ENCODE measurements around the gene LYZL6. TPM values are rescaled to one million over a fixed set of nuclear protein-coding genes. Genes with fewer than 3 reads are reported as not detected.

LYZL6 gene, protein sequence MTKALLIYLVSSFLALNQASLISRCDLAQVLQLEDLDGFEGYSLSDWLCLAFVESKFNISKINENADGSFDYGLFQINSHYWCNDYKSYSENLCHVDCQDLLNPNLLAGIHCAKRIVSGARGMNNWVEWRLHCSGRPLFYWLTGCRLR
- not detected for polyA plus RNA-seq

DNA sequence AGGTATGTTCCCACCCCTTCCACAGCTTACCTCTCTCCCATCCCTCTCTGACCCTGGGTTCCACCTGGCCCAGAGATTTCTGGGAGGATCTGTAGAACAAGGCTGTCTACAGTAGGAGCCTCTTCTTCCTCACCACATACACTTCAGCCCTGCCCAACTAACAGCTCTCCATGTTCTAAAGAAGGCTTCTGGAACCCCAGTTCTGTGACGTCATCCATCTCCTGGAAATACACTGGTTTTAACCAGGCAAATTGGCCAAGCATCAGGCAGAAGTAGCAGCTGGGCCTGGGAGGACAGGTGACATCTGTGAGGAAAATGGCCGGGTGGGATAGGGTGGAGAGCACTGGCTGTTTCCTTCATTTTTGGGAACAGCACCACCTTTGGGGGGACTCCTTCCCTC, at the start of gene LYZL6:
LYZL6 (minus strand) TSS at position 177 of the 400 bp plus-strand sequence. CDS start 4,357 bp downstream, outside the sequence.
- Mint-ChIP-seq H3K9me3 (no peaks in the 10 kb centered on the region), H3K36me3 (peaks cover 0 to 10% (median 0%) of the 10 kb centered on the region in 3 donors), H3K4me1 (peaks cover 16 to 52% of the 10 kb centered on the region in 2 donors), H3K27me3 (ENCODE audit: low read depth in 3 of 3) (no peaks in the 10 kb centered on the region), H3K27ac (peak within 1 kb of the TSS; percentile 48 to 82 (median 60)), H3K4me3 (no peak within 1 kb of the TSS)
- no peak for DNase-seq

DNA sequence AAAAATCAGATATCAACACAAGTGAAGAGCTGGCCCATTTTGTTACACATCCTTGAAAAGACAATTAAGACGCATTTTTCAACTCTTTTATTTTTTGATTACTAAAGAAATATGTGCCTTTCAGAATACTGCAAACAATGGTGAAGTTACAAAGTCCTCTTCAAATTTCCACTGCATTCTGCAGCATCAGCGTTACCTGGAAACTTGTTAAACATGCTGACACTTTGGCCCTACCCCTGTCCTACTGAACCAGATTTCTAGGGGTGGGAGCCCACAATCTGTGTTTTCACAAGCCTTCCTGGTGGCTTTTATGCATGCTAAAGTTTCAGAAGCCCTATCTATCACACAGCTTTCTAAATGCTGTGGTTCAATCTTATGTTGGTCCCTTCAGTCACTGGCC, 47.6 kb upstream of the LYZL6 start:
- H3K27me3 Mint-ChIP-seq (ENCODE audit: low read depth in 3 of 3), result peaks cover 0 to 5% (median 0%) of the 10 kb centered on the region in 3 donors
- H3K36me3 Mint-ChIP-seq, result peaks cover 0 to 9% (median 4%) of the 10 kb centered on the region in 3 donors
- H3K27ac Mint-ChIP-seq, result peak overlapping the region in 1 of 6 donors; percentile 24
- peak overlapping the region in 1 of 5 donors; percentile 30 for H3K4me3 Mint-ChIP-seq
- H3K9me3 Mint-ChIP-seq, result peaks cover 0 to 10% (median 3%) of the 10 kb centered on the region in 6 donors
- peaks cover 0 to 6% of the 10 kb centered on the region in 2 donors for H3K4me1 Mint-ChIP-seq
- no peak for DNase-seq

DNA sequence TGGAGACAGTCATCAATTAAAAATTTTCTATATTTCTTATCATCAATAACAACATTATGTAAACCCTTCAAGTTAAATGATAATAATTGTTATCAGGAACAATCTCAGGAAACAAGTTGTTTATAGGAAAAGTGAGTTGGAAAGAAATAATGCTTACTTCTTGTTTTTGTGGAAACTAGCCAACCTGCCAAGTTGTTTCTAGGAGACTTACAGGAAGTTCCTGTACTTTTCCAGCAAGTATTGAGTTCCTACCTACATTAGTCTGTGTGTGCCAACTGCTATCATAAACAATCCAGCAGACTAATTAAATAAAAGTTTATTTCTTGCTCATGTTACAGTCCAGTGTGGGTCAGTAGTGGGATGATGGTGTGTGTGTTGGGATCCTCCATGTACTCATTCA, 44.7 kb upstream of the LYZL6 start:
- no peak for DNase-seq
- peaks cover 0 to 9% (median 4%) of the 10 kb centered on the region in 3 donors for H3K36me3 Mint-ChIP-seq
- H3K9me3 Mint-ChIP-seq, result peaks cover 0 to 10% (median 3%) of the 10 kb centered on the region in 6 donors
- H3K27ac Mint-ChIP-seq, result peak overlapping the region in 2 of 6 donors; percentile 19 to 43
- H3K4me1 Mint-ChIP-seq, result peaks cover 4 to 13% of the 10 kb centered on the region in 2 donors
- H3K27me3 Mint-ChIP-seq (ENCODE audit: low read depth in 3 of 3), result peaks cover 0 to 3% (median 2%) of the 10 kb centered on the region in 3 donors
- no peak overlapping the region for H3K4me3 Mint-ChIP-seq

DNA sequence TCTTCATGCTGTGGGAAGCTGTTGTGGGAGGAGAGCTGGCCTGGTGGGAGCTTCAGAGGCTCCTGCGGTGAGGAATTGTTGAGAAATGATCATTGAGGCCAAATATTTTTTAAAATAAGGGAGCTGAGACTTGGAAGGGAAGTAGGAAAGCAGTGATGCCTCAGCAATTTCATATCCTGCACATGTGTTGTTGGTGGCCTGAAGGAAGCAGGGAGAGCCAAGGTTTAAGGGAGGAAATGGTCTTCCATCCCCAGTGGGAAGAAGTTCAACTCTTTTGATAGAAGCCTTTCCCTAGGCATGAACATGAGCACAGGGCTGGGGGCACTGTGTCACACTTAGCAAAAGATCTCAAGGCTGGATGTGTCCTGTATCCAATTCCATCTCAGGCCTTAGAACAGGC, 43.1 kb upstream of the LYZL6 start, which contains the start of gene CCL14:
CCL14 (minus strand) TSS at position 87 of the 400 bp plus-strand sequence; CDS start at position 7, 80 bp downstream.
- H3K9me3 Mint-ChIP-seq, result peaks cover 0 to 10% (median 3%) of the 10 kb centered on the region in 6 donors
- H3K27me3 Mint-ChIP-seq (ENCODE audit: low read depth in 3 of 3), result peaks cover 0 to 2% (median 2%) of the 10 kb centered on the region in 3 donors
- peaks cover 0 to 9% (median 4%) of the 10 kb centered on the region in 3 donors for H3K36me3 Mint-ChIP-seq
- peak within 1 kb of the TSS in 3 of 6 donors; percentile 20 to 53 (median 38) for H3K27ac Mint-ChIP-seq
- H3K4me1 Mint-ChIP-seq, result peaks cover 18 to 28% of the 10 kb centered on the region in 2 donors
- DNase-seq, result no peak
- H3K4me3 Mint-ChIP-seq, result no peak within 1 kb of the TSS

DNA sequence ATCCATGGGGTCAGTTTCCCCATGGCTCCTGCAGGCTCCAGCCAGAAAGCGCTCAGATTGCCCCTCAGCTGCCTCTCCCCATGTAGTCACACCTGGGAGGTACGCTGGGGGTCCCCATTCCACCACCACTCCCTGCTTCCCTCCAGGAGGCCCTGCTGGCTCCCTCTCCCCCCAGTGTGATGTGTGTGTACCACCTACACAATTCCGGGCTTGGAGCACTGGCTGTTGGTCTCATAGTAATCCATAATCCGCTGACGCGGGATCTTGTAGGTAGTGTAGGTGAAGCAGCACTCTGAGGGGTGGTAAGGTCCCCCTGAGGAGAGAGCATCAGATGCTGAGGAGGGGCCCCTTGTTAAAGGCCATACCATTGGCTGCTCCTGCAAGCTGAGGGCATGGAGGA, 40.6 kb upstream of the LYZL6 start:
- peaks cover 0 to 6% (median 3%) of the 10 kb centered on the region in 6 donors for H3K9me3 Mint-ChIP-seq
- no peak for DNase-seq
- H3K4me3 Mint-ChIP-seq, result no peak overlapping the region
- peak overlapping the region in 2 of 6 donors; percentile 37 to 65 for H3K27ac Mint-ChIP-seq
- H3K4me1 Mint-ChIP-seq, result peaks cover 20 to 25% of the 10 kb centered on the region in 2 donors
- peaks cover 0 to 12% (median 5%) of the 10 kb centered on the region in 3 donors for H3K36me3 Mint-ChIP-seq
- H3K27me3 Mint-ChIP-seq (ENCODE audit: low read depth in 3 of 3), result peaks cover 0 to 3% (median 2%) of the 10 kb centered on the region in 3 donors

DNA sequence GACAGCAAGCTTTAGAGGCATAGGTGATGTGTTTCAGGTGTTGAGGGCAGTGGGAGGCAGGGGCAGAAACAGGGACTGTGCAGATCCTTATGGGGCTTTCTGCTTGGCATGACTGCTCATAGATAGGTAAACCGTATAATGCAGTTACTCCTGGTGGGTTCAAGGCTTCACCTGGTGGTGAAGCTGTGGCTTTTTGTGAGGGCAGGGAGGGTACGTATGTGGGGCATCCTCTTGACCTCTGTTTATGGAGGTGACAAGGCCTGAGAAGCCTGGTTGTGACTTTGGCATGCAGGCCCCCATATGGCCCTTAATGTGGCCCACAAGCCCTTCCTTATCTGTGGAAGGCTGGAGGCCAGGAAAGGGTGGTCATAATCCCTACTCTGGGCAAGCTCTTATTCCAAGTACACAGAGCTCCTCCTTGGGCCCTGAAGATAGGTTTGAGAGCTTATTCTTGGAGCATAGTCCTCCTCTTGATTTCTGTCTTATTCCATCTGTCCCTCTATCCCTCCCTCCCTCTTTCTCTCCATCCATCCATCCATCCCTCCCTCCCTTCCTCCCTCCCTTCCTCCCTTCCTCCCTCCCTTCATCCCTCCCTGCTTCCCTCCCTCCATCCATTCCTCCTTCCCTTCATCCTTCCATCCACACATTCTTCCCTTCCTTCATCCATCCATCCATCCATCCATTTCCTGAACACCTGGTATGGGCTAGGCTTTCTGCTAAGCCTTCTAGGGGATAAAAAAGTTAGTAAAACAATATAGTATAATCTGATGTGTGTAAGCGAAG, 39.1 kb upstream of the LYZL6 start:
- no peak for DNase-seq
- Mint-ChIP-seq H3K27ac (peak overlapping the region in 4 of 6 donors; percentile 41 to 81 (median 68)), H3K4me3 (no peak overlapping the region), H3K9me3 (peaks cover 0 to 2% (median 0%) of the 10 kb centered on the region in 6 donors), H3K27me3 (ENCODE audit: low read depth in 3 of 3) (peaks cover 0 to 3% (median 2%) of the 10 kb centered on the region in 3 donors), H3K4me1 (peaks cover 32 to 33% of the 10 kb centered on the region in 2 donors), H3K36me3 (peaks cover 0 to 14% (median 5%) of the 10 kb centered on the region in 3 donors)

DNA sequence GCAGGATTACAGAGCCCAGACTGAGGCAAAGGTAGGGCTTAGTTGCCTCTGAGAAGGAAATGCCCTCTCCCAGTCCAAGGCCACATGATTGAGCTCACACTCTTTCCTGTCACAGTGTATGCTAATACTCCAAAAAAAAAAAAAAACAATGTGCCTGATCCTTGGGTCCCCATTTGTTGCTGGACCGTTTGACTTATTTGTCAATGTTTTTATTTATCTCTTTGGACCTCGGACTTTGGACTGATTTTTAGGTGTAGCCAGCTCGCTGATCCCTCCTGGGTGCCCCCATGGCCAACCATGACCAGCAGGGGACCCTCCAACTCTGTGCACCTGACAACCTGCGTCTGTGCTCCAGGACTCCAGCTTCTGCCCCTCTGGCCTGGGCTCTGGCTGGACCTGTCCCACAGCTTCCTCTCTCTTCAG, 38.4 kb upstream of the LYZL6 start:
- peak; percentile 17 to 37 (median 33) for DNase-seq
- peaks cover 0 to 2% (median 0%) of the 10 kb centered on the region in 6 donors for H3K9me3 Mint-ChIP-seq
- H3K27ac Mint-ChIP-seq, result peak overlapping the region in 4 of 6 donors; percentile 41 to 81 (median 68)
- no peak overlapping the region for H3K4me3 Mint-ChIP-seq
- peaks cover 36 to 38% of the 10 kb centered on the region in 2 donors for H3K4me1 Mint-ChIP-seq
- peaks cover 0 to 14% (median 5%) of the 10 kb centered on the region in 3 donors for H3K36me3 Mint-ChIP-seq
- peaks cover 0 to 3% (median 2%) of the 10 kb centered on the region in 3 donors for H3K27me3 Mint-ChIP-seq (ENCODE audit: low read depth in 3 of 3)

DNA sequence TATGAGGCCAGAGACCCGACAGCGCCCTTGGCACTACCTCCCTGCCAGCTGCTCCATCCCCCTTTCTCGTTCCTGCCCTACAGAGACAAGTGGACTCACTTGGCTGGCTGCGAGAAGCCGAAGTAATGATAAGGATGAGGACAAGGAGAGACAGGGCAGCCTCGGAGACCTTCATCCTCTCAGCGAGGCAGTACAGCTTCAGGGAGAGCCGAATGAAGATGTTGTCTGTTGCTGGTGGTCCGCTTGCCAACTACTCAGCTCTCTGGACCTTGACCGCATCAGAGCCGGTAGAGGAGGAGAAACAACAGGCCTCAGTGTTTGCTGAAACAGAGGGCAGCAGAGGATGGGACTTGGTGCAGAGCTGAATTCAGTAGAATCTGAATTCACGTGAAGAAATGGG, 37.7 kb upstream of the LYZL6 start, which contains the start of gene CCL16:
CCL16 (minus strand) TSS at position 252 of the 400 bp plus-strand sequence; CDS start at position 175, 77 bp downstream.
- peaks cover 0 to 4% (median 0%) of the 10 kb centered on the region in 3 donors for H3K27me3 Mint-ChIP-seq (ENCODE audit: low read depth in 3 of 3)
- no peak for DNase-seq
- peaks cover 0 to 2% (median 0%) of the 10 kb centered on the region in 6 donors for H3K9me3 Mint-ChIP-seq
- H3K36me3 Mint-ChIP-seq, result peaks cover 0 to 19% (median 5%) of the 10 kb centered on the region in 3 donors
- peaks cover 43 to 45% of the 10 kb centered on the region in 2 donors for H3K4me1 Mint-ChIP-seq
- no peak within 1 kb of the TSS for H3K4me3 Mint-ChIP-seq
- H3K27ac Mint-ChIP-seq, result peak within 1 kb of the TSS in 4 of 6 donors; percentile 56 to 81 (median 68)

DNA sequence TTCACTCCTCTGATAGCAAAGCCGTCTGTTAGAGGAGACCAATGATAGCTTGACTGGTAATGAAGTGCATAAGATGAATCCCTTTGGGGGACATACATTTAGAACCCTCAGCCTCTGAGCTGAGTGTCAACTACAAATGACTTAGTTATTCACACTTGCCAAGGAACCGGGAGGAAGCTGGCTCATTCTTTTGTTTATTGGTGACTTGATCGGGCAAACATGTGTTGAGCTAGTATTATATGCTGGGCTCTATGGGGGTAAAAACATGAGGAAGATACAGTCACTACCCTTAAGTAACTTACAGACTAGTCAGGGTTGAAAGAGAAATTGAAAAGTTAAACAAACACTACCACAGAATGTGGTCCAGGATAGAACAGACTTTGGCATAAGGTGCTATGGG, 34.8 kb upstream of the LYZL6 start:
- peaks cover 46 to 49% of the 10 kb centered on the region in 2 donors for H3K4me1 Mint-ChIP-seq
- H3K4me3 Mint-ChIP-seq, result no peak overlapping the region
- H3K27ac Mint-ChIP-seq, result peak overlapping the region in 3 of 6 donors; percentile 35 to 60 (median 60)
- peaks cover 0 to 1% (median 0%) of the 10 kb centered on the region in 6 donors for H3K9me3 Mint-ChIP-seq
- H3K27me3 Mint-ChIP-seq (ENCODE audit: low read depth in 3 of 3), result peaks cover 0 to 3% (median 0%) of the 10 kb centered on the region in 3 donors
- peaks cover 0 to 19% (median 8%) of the 10 kb centered on the region in 3 donors for H3K36me3 Mint-ChIP-seq
- DNase-seq, result no peak

DNA sequence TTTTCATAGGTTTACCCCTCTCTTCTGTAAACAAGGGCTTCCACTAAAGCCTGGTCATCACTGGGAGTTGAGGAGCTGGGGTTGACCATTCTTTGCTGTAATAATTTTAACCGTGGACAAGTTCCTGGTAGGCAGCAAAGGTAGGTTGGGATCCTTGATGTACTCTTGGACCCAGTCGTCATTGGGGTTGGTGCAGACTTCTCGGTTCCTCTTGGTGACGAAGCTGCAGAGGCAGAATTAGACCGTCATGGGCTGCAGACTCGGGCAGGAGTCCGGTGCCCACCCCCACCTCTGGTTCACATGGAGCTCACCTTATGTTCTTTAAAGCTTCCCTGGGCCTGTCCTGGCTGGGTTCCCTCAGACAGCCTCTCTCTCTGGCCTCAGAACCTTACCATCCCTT, 34.0 kb upstream of the LYZL6 start:
- Mint-ChIP-seq H3K27ac (peak overlapping the region in 5 of 6 donors; percentile 10 to 82 (median 49)), H3K4me1 (peaks cover 39 to 41% of the 10 kb centered on the region in 2 donors), H3K36me3 (peaks cover 0 to 19% (median 14%) of the 10 kb centered on the region in 3 donors), H3K27me3 (ENCODE audit: low read depth in 3 of 3) (peaks cover 0 to 4% (median 0%) of the 10 kb centered on the region in 3 donors), H3K4me3 (peak overlapping the region in 1 of 5 donors; percentile 21), H3K9me3 (peaks cover 0 to 1% (median 0%) of the 10 kb centered on the region in 6 donors)
- DNase-seq, result no peak

DNA sequence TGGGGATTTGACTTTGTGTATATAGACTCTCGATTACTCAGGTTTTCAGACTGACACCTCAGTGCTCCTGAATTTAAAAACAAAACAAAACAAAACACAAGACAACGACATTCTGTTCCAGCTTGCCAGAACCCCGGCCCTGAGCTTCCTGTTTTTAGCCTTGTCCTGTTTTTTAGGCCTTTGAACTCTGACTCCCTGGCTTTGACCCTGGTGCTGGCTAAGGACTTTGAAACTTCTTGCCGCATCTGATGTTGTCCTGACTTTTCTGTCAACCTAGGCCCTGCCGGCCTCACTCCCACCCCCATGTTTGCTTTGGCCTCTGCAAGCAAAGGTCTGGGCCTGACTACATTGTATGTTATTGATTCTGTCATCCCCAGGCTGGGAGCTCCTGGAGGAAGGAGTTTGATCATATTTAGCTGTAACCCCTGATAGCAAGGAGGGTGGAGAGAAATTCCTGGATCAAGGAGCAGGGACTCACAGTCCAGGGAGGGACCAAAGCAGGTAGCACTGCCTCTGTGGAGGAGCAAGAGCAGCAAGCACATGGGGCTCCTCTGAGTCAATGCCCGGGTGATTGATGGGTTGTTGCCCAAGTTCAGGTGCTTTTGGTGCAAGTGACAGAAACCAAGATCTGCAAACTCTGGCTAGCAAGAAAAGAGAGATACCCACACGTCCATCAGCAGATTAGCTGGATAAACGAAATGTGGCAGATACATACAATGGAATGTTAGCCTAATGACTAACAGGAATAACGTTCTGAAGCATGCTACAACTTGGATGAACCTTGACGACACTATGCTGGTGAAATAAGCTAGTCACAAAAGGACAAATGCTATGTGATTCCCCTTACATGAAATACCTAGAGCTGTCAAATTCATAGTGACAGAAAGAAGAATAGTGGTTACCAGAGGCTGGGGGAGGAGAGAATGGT, 30.1 kb upstream of the LYZL6 start:
- Mint-ChIP-seq H3K9me3 (no peaks in the 10 kb centered on the region), H3K36me3 (peaks cover 0 to 23% (median 5%) of the 10 kb centered on the region in 3 donors), H3K4me3 (no peak overlapping the region)

DNA sequence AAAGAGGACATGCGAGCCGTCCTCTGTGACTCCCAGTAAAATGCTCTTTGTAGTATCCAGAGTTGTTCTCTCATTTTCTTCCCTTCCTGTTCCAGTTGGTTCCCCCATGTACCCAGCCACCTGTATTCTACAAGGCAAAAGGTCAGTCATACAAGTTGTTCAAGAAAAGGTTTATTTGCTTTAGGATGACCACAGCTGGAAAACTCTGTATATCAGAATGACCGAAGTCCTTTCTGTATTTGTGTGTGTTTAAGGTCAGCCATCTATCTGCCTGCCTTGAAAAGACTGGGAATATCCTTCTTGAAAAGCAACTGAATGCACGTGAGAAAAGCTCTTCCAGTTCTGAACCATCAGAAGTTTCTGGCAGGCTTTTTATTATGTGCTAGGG, 29.4 kb upstream of the LYZL6 start:
- H3K27ac Mint-ChIP-seq, result peak overlapping the region in 4 of 6 donors; percentile 0 to 80 (median 69)

More for the DNA sequence above, 30.1 kb upstream of the LYZL6 start:
- Mint-ChIP-seq H3K4me1 (peaks cover 41 to 45% of the 10 kb centered on the region in 2 donors), H3K27ac (peak overlapping the region in 4 of 6 donors; percentile 0 to 80 (median 16)), H3K27me3 (ENCODE audit: low read depth in 3 of 3) (peaks cover 0 to 3% (median 2%) of the 10 kb centered on the region in 3 donors)
- DNase-seq, result no peak

More for the DNA sequence above, 29.4 kb upstream of the LYZL6 start:
- H3K9me3 Mint-ChIP-seq, result no peaks in the 10 kb centered on the region
- no peak overlapping the region for H3K4me3 Mint-ChIP-seq
- no peak for DNase-seq
- peaks cover 0 to 3% (median 2%) of the 10 kb centered on the region in 3 donors for H3K27me3 Mint-ChIP-seq (ENCODE audit: low read depth in 3 of 3)
- peaks cover 34 to 39% of the 10 kb centered on the region in 2 donors for H3K4me1 Mint-ChIP-seq
- peaks cover 0 to 18% (median 5%) of the 10 kb centered on the region in 3 donors for H3K36me3 Mint-ChIP-seq
